DMS153 (cell line): Measurements from ENCODE around the gene RBM38.

Source experiments
- DNase-seq: peaks from one replicate; lab custom pipeline; 2025; lab: John Stamatoyannopoulos, UW

RBM38 gene

DNA sequence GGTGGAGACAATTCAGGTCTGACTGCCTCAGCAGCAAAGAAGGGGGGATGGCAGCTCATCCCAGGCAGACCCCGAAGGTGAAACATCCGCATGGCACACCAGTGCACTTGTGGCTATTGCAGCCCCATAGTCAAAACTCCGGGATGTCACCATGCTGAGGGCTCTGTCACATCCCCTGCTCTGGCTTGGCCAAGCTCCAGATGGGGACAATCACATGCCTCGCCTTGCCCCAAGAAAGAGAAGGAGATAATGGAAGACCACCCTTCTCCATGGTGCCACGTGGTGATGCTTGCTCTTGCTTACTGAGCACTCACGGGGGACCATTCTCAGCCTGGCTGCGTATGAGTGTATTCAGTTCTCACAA, 60.2 kb downstream of the RBM38 start:
- no peak for DNase-seq

DNA sequence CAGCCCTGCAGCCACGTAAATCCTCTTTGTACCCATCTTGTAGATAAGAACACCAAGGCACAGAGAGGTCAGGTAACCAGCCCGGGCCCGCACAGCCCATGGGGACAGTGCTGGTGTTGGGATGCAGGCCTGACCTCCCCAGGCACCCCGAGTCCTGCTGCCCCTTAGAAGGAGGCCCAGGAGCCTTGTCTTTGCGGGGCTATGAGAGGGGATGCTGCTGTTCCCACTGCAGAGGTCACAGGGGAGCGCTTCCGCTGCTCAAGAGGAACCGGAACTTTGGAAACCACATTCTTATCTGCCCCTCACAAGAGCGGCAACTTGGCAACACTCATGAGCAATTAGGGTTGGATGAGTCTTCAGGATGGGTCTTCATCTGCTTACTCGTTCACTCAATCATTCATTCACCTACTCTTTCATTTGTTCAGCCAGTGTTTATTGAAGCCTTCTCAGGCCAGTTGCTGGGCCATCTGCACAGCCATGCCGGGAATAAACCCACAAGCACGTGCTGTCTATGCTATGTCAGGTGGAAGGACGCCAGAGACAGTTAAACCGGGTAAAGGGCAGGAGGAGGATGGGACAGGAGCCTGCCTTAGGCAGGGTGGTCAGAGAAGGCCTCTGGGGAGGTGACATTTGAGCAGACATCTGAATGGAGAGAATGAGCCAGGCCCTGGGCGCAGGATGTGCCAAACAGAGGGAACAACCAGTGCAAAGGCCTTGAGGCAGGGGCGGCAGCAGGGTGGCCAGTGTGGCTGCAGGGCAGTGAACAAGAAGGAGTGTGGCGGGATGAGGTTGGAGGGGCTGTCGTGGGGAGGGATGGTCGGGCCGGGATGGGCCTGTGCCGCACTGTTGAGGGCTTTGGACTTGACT, 60.8 kb downstream of the RBM38 start:
- no peak for DNase-seq

DNA sequence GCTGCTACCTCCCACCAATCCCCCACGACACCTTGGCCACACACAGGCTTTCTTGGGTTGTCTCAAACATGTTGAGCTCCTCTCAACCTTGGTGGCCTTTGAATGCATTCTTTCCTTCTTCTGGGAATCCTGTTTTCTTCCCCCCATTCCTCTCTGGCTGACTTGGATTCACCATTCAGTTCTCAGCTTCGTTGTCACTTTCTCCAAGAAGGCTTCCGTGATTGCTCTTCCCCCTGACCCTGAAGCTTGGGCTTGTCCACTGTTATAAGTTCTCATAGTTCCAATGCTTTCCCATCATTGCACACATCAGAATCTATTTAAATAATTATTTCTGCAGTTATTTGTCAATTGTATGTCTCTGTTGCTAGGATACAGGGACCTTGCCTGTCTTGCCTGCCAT, 64.2 kb downstream of the RBM38 start:
- DNase-seq = no peak

DNA sequence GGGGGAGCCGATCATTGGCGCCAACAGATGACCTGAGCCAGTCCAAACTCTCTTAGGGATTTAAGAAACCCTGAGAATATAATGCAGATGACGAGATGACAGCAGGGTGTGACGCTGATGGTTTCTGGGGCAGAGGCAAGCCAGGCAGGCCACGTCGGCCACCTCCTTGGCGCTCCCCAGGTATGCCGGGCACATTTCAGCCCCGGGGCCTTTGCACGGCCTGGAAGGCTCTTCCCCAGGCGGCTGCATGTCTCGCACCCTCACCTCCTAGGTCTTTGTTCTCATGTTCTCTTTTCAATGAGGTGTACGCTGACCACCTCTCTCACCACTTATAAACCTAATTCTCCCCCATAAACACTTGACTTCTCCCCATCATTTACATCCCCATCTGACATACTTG, 64.9 kb downstream of the RBM38 start:
- DNase-seq = no peak

DNA sequence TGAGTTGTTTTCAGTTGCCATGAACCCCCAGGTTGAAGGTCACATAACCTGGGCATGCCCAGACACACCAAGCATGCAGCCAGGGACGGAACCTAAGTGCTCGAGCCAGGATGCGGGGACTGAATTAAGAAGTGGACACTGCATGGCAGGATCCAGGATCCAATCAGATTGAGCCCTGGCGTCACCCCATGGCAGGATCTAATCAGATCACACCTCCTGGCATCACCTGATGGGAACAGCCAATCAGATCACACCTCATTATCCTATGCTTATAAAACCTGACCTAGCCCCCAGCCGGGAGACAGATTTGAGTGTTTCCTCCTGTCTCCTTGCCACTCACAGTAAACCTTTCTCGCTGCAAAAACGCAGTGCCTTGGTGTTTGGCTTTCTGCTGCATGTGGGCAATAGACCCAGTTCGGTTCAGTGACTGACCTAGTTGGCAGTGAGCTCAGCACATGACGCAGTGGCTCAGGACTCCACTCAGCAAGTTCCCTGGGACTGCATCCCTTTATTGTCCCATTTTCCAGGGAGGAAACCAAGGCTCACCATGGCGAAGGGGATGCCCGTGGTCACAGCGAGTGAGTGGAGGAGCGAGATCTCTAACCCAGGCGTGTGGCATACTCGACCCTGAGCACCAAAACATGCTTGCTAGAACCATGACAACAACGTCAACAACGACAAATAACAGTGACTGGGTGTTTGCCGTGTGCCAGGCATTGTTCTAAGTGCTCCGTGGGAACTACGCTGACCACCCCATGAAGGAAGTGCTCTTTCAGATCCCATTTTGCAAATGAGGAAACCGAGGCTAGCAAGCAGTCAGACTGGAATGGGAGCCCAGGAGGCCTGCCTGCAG, 66.3 kb downstream of the RBM38 start:
- DNase-seq = no peak

DNA sequence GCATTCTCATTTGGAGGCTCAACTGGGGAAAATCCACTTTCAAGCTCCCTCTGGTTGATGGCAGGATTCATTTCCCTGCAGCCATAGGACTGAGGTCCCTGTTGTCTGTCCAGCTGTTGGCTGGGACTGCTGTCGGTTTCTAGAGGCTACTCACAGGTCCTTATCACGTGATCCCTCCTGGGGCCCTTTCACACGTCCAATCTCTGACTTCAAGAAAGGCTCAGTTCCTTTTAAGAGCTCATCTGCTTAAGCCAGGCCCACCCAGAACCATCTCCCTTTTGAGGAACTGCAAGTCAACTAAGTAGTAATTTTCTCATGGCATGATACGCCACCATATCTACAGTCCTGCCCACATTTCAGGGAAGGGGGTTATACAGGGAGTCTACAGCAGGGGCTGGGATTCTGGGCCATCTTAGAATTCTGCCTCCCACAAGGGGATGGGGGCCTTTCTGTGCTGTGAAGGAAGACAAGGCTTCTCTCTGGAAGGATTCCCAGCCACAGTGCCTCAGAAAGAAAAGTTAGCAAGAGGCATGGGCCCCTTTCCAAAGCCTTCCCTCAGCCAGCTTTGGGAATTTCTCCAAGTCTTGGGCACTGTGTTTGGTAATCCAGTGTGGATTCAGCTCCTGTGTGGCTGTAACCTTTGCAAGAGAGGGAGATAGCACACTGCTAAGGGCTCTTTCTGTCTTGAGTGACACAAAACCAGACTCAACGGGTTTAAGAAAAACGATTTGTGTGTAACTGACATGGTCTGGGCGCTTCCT, 67.4 kb downstream of the RBM38 start:
- no peak for DNase-seq
